Activated CD8-positive, alpha-beta T cell treated with anti-CD3 and anti-CD28 coated beads for 36 hours (primary cell): ENCODE measurements around the gene PAEP. TPM values are rescaled to one million over a fixed set of nuclear protein-coding genes. Genes with fewer than 3 reads are reported as not detected.
"Not testable (repeated sequence)": the region's sequence is repeated elsewhere in the genome, so short reads cannot be mapped to it uniquely, and the experiment has no call there.

Experiments
- ATAC-seq: fragments of 200-7000 bp; cut with Tn5 transposase; one replicate; pipeline ENCODE4 v1.10.0; 2021; ENCODE audit warnings: mild to moderate bottlenecking, moderate library complexity
- CTCF ChIA-PET: fragments of 350-600 bp; sonication (Branson Sonifier 250); formaldehyde crosslinking; loops from one replicate; lab custom pipeline; 2021; ENCODE audit warnings: antibody characterized with exemption; lab: Charles Lee
- POLR2A ChIA-PET: fragments of 350-600 bp; sonication (Branson Sonifier 250); formaldehyde crosslinking; loops from one replicate; lab custom pipeline; 2021; ENCODE audit warnings: antibody characterized with exemption; lab: Charles Lee
- DNase-seq: peaks from one replicate; pipeline ENCODE4 v3.0.0-alpha.2; 2020
- H3K27ac Mint-ChIP-seq: one replicate; pipeline ENCODE4 v1.8.0; 2021; ENCODE audit warnings: mild to moderate bottlenecking, mixed read lengths
- H3K27me3 Mint-ChIP-seq: one replicate; pipeline ENCODE4 v1.8.0; 2021; ENCODE audit warnings: mixed read lengths
- H3K36me3 Mint-ChIP-seq: one replicate; pipeline ENCODE4 v1.8.0; 2021; ENCODE audit warnings: low read depth, mixed read lengths
- H3K4me1 Mint-ChIP-seq: one replicate; pipeline ENCODE4 v1.8.0; 2021; ENCODE audit warnings: low read depth, mixed read lengths
- H3K4me3 Mint-ChIP-seq: one replicate; pipeline ENCODE4 v1.8.0; 2021; ENCODE audit warnings: mild to moderate bottlenecking, moderate library complexity, mixed read lengths
- H3K9me3 Mint-ChIP-seq: one replicate; pipeline ENCODE4 v1.8.0; 2021; ENCODE audit warnings: mixed read lengths
- intact Hi-C: fragments of 100-400 bp; cut with micrococcal nuclease; formaldehyde crosslinking; loops from one replicate; pipeline ENCODE4 v1.10.0; 2022
- total RNA-seq, 2 experiments: library from RNA; stranded (reverse); gene quantifications; one replicate each; pipeline ENCODE4 v1.2.3, GENCODE V29; 2021
- TF ChIP-seq, protein P1 (sequence below): fragments of 200-600 bp; IDR thresholded peaks from one replicate; pipeline ENCODE4 v1.8.0; 2022; ENCODE audit warnings: antibody characterized with exemption, mild to moderate bottlenecking

The PAEP gene
- total RNA-seq, 2 experiments from 2014 or later: not detected

GRCh38 chr9:135544981-135545635, 16.4 kb upstream of the PAEP start:
- Mint-ChIP-seq H3K27me3 (peaks cover 5% of the 10 kb centered on the region), H3K4me1 (no peaks in the 10 kb centered on the region), H3K27ac (no peak overlapping the region), H3K9me3 (no peaks in the 10 kb centered on the region), H3K4me3 (no peak overlapping the region), H3K36me3 (no peaks in the 10 kb centered on the region)
- intact Hi-C loops: no loop called here
- TF ChIP-seq, protein P1, sequence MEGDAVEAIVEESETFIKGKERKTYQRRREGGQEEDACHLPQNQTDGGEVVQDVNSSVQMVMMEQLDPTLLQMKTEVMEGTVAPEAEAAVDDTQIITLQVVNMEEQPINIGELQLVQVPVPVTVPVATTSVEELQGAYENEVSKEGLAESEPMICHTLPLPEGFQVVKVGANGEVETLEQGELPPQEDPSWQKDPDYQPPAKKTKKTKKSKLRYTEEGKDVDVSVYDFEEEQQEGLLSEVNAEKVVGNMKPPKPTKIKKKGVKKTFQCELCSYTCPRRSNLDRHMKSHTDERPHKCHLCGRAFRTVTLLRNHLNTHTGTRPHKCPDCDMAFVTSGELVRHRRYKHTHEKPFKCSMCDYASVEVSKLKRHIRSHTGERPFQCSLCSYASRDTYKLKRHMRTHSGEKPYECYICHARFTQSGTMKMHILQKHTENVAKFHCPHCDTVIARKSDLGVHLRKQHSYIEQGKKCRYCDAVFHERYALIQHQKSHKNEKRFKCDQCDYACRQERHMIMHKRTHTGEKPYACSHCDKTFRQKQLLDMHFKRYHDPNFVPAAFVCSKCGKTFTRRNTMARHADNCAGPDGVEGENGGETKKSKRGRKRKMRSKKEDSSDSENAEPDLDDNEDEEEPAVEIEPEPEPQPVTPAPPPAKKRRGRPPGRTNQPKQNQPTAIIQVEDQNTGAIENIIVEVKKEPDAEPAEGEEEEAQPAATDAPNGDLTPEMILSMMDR: no peak
- ChIA-PET CTCF (no interaction called here), POLR2A (no interaction called here)
- DNase-seq: no peak
- no peak for ATAC-seq

DNA sequence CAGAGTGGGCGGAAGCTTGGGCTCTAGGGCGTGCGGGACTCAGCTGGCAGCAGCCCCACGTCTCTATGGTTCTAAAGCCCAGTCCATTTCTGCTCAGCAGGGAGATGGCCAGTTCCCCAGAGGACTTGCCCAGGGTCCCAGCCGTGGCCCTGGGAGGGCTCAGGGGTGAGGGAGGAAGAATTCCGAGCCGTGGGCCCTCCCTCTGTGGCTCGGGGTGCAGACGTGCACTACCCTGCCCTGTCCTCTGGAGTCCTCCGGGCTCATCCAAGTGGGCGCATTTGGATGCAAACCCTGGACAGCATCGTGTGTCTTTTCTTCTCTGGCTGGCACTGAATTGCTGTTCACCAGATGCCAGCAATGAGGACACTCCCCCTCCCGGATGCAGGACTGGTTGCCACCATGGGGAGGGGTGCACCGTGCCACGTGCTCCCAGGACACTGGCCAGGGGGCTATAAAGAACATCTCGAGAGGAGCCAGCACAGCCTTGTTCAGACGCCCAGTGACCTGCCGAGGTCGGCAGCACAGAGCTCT, 15.8 kb upstream of the PAEP start, which contains the start of gene OBP2A:
OBP2A (plus strand) TSS at position 481 of the 531 bp plus-strand sequence. CDS start 55 bp downstream, outside the sequence.
- ATAC-seq, POLR2A ChIA-PET, intact Hi-C loops, CTCF ChIA-PET, H3K4me1 Mint-ChIP-seq, H3K27me3 Mint-ChIP-seq, H3K4me3 Mint-ChIP-seq, DNase-seq, H3K36me3 Mint-ChIP-seq, H3K9me3 Mint-ChIP-seq, H3K27ac Mint-ChIP-seq: not testable (repeated sequence)

- intact Hi-C loops, H3K4me1 Mint-ChIP-seq, H3K9me3 Mint-ChIP-seq, DNase-seq, ATAC-seq, H3K27me3 Mint-ChIP-seq, POLR2A ChIA-PET, H3K27ac Mint-ChIP-seq, H3K4me3 Mint-ChIP-seq, CTCF ChIA-PET, H3K36me3 Mint-ChIP-seq: not testable (repeated sequence)
Measured at GRCh38 chr9:135546792-135547617, 14.6 kb upstream of the PAEP start.

DNA sequence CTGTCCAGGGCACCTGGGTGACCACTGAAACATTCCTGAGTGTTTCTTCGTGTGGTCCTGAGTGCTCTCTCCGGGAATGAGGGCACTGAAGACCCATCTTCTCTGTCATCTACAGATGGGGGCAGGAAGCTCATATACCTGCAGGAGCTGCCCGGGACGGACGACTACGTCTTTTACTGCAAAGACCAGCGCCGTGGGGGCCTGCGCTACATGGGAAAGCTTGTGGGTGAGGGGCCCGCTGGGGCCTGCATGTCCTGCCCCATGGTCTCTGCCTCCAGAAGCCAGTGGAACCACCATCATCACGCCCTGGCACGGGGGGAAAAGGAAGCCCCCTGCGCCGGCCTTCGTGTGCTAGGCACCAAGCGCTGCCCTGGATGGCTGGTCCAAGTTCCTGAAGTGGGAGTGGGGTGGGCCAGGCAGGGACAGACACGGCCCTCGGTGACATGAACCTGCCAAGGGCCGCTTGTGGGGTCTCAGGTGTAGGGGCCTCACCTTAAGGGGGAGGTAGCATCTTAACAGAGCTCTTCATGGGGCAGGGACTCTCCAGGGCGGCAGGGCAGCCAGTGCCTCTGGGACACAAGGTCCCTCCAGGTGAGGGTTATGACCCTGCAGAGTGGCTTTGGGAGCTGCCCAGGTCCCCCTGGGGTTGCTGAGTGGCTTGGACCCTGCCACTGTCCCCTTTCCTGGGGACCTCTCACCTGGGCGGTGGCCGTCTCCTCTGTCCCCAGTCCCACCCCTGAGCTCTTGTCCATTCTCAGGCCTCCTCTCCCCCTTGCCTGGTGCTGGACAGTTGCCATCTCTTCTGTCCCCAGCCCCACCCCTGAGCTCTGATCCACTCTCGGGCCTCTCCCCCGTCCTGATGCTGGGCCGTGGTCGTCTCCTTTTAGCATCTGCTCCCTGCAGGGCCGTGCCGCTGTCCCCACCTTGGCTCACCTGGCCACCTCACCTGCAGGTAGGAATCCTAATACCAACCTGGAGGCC, 13.5 kb upstream of the PAEP start:
- DNase-seq (no peak), ATAC-seq (no peak)
- POLR2A ChIA-PET: no interaction called here
- no peak overlapping the region for H3K4me3 Mint-ChIP-seq
- TF ChIP-seq, protein P1: no peak
- intact Hi-C loops: no loop called here
- H3K36me3 Mint-ChIP-seq: no peaks in the 10 kb centered on the region
- H3K27me3 Mint-ChIP-seq: peaks cover 5% of the 10 kb centered on the region
- no peaks in the 10 kb centered on the region for H3K9me3 Mint-ChIP-seq
- CTCF ChIA-PET: no interaction called here
- H3K4me1 Mint-ChIP-seq: no peaks in the 10 kb centered on the region
- H3K27ac Mint-ChIP-seq: no peak overlapping the region

GRCh38 chr9:135549478-135550343, 11.8 kb upstream of the PAEP start:
- ATAC-seq, DNase-seq, H3K27ac Mint-ChIP-seq, H3K36me3 Mint-ChIP-seq, CTCF ChIA-PET, POLR2A ChIA-PET, intact Hi-C loops, H3K27me3 Mint-ChIP-seq, H3K9me3 Mint-ChIP-seq, H3K4me3 Mint-ChIP-seq, H3K4me1 Mint-ChIP-seq: not testable (repeated sequence)
